Activated CD4-positive, alpha-beta T cell treated with anti-CD3 and anti-CD28 coated beads, Interleukin-2, amount 10 ng/mL, durations not matched to agents 24 days and 14 days (primary cell): ENCODE results near the gene PELI2. TPM values are rescaled to one million over a fixed set of nuclear protein-coding genes. Genes with fewer than 3 reads are reported as not detected.

Experiments used
- DNase-seq: peaks from one replicate; pipeline ENCODE4 v3.0.0; 2022
- H3K27ac Mint-ChIP-seq: one replicate; pipeline ENCODE4 v1.8.0; 2022; ENCODE audit warnings: mild to moderate bottlenecking, mixed read lengths
- H3K27me3 Mint-ChIP-seq: one replicate; pipeline ENCODE4 v1.8.0; 2022; ENCODE audit warnings: mixed read lengths
- H3K36me3 Mint-ChIP-seq: one replicate; pipeline ENCODE4 v1.8.0; 2022; ENCODE audit warnings: low read depth, mild to moderate bottlenecking, mixed read lengths
- H3K4me1 Mint-ChIP-seq: one replicate; pipeline ENCODE4 v1.8.0; 2021; ENCODE audit warnings: mixed read lengths
- H3K4me3 Mint-ChIP-seq: one replicate; pipeline ENCODE4 v1.8.0; 2022; ENCODE audit warnings: mild to moderate bottlenecking, moderate library complexity, mixed read lengths
- H3K9me3 Mint-ChIP-seq: one replicate; pipeline ENCODE4 v1.8.0; 2021; ENCODE audit warnings: mixed read lengths
- intact Hi-C: fragments of 100-400 bp; cut with micrococcal nuclease; formaldehyde crosslinking; loops from one replicate; pipeline ENCODE4 v1.15.1; 2023
- total RNA-seq: library from RNA; stranded (reverse); gene quantifications from 2 replicates; pipeline ENCODE4 v1.2.3, GENCODE V29; 2022

PELI2 gene
- total RNA-seq, 1 donor from 2014 or later: 3.0 TPM

GRCh38 chr14:56349960-56350359 is 231.7 kb downstream of the PELI2 start:
- Mint-ChIP-seq H3K9me3 (no peaks in the 10 kb centered on the region), H3K36me3 (no peaks in the 10 kb centered on the region), H3K4me3 (no peak overlapping the region), H3K27ac (no peak overlapping the region), H3K27me3 (peaks cover 7% of the 10 kb centered on the region), H3K4me1 (no peaks in the 10 kb centered on the region)
- intact Hi-C loops: loop anchor here (10.0 kb wide), 1 partner anchor 235 kb away; the partner anchor contains the start of gene PELI2
- DNase-seq: no peak
